Measurements from ENCODE around the gene WNT5A.

- no peak for TF ChIP-seq CTCF (IDR thresholded peaks at IDR 0.05; ENCODE audit: poor library complexity, severe bottlenecking)
- no peak for TF ChIP-seq EZH2 (IDR thresholded peaks at IDR 0.05; ENCODE audit: borderline replicate concordance, insufficient read depth, low read length, poor library complexity, severe bottlenecking)
- no peak for TF ChIP-seq MXI1 (conservative IDR thresholded peaks at IDR 0.05; ENCODE audit: poor library complexity, severe bottlenecking)
- no peak for TF ChIP-seq REST (IDR thresholded peaks at IDR 0.05; ENCODE audit: borderline replicate concordance)
Measured at GRCh38 chr3:55494976-55495375, 7.9 kb upstream of the WNT5A start.
